ENCODE data around the gene CYP3A5. TPM values are rescaled to one million over a fixed set of nuclear protein-coding genes. Genes with fewer than 3 reads are reported as not detected.

Gene CYP3A5
- total and polyA plus RNA-seq, 2 of the 4 experiments (the other 2 are of a cell fraction): not detected

DNA sequence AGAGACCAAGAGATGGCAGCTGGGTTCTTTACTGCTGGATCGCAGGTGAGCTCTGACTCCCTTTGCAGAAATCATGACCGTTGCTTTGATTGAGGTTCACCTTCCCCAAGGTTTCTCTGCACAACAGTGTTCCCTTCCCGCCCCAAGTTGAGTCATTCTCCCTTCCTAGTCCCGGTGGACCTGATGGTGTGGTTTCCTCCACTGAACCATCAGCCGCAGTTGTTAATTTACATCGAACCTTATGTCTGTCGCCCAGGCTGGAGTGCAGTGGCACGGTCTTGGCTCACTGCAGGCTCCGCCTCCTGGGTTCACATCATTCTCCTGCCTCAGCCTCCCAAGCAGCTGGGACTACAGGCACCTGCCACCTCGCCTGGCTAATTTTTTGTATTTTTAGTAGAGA, 57.2 kb downstream of the CYP3A5 start:
- H3K4ac ChIP-seq (ENCODE audit: low read depth, low read length): no peak overlapping the region
- no peak overlapping the region for H3K9ac ChIP-seq (ENCODE audit: low read depth, low read length)
- peaks cover 25 to 52% of the 10 kb centered on the region in 2 experiments for H3K79me1 ChIP-seq (ENCODE audit: low read depth in 1 of 2, low read length in 2 of 2)
- H3K4me3 ChIP-seq (ENCODE audit: insufficient read depth, low read depth, low read length): no peak overlapping the region
- no peaks in the 10 kb centered on the region for H3K27me3 ChIP-seq (ENCODE audit: control insufficient read depth, insufficient read depth, low read length)
- no peak overlapping the region for H2AFZ ChIP-seq (replicated peaks; ENCODE audit: low read length, poor library complexity)
- H3K4me1 ChIP-seq (ENCODE audit: control insufficient read depth, insufficient read depth, low read length): no peaks in the 10 kb centered on the region
- no peaks in the 10 kb centered on the region; the same call in 1 of the 2 replicates for H3K9me1 ChIP-seq (ENCODE audit: insufficient read depth, low read length)
- peaks cover 63% of the 10 kb centered on the region for H3K36me3 ChIP-seq (ENCODE audit: control insufficient read depth, insufficient read depth, low read length)
- TF ChIP-seq RAD21 (IDR thresholded peaks at IDR 0.05; ENCODE audit: low read length) (no peak), FOS (IDR thresholded peaks at IDR 0.05; ENCODE audit: low read depth, low read length) (no peak), CEBPB (IDR thresholded peaks at IDR 0.05; ENCODE audit: low read depth, low read length) (no peak), BHLHE40 (IDR thresholded peaks at IDR 0.05; ENCODE audit: low read depth, low read length) (no peak), RCOR1 (IDR thresholded peaks at IDR 0.05; ENCODE audit: insufficient replicate concordance, low read length) (no peak), POLR2A (IDR thresholded peaks at IDR 0.05; ENCODE audit: low read depth, low read length) (no peak), RFX5 (IDR thresholded peaks at IDR 0.05; ENCODE audit: low read depth, low read length) (no peak), MXI1 (IDR thresholded peaks at IDR 0.05; ENCODE audit: borderline replicate concordance, low read depth, low read length) (no peak), NFE2L2 (IDR thresholded peaks at IDR 0.05; ENCODE audit: low read depth, low read length) (no peak), MAZ (IDR thresholded peaks at IDR 0.05; ENCODE audit: borderline replicate concordance, low read depth, low read length) (no peak), MAFK (IDR thresholded peaks at IDR 0.05; ENCODE audit: low read depth, low read length) (no peak), CHD1 (IDR thresholded peaks at IDR 0.05; ENCODE audit: low read depth, low read length) (no peak), SMC3 (IDR thresholded peaks at IDR 0.05; ENCODE audit: low read depth, low read length) (no peak)
- TF ChIP-seq, protein P1, sequence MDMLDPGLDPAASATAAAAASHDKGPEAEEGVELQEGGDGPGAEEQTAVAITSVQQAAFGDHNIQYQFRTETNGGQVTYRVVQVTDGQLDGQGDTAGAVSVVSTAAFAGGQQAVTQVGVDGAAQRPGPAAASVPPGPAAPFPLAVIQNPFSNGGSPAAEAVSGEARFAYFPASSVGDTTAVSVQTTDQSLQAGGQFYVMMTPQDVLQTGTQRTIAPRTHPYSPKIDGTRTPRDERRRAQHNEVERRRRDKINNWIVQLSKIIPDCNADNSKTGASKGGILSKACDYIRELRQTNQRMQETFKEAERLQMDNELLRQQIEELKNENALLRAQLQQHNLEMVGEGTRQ (IDR thresholded peaks at IDR 0.05; ENCODE audit: low read depth, low read length): no peak
- TF ChIP-seq, protein P2, sequence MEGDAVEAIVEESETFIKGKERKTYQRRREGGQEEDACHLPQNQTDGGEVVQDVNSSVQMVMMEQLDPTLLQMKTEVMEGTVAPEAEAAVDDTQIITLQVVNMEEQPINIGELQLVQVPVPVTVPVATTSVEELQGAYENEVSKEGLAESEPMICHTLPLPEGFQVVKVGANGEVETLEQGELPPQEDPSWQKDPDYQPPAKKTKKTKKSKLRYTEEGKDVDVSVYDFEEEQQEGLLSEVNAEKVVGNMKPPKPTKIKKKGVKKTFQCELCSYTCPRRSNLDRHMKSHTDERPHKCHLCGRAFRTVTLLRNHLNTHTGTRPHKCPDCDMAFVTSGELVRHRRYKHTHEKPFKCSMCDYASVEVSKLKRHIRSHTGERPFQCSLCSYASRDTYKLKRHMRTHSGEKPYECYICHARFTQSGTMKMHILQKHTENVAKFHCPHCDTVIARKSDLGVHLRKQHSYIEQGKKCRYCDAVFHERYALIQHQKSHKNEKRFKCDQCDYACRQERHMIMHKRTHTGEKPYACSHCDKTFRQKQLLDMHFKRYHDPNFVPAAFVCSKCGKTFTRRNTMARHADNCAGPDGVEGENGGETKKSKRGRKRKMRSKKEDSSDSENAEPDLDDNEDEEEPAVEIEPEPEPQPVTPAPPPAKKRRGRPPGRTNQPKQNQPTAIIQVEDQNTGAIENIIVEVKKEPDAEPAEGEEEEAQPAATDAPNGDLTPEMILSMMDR (conservative IDR thresholded peaks at IDR 0.05; ENCODE audit: low read depth, low read length): no peak
- no peak overlapping the region for H3K4me2 ChIP-seq (ENCODE audit: low read depth, low read length)
- POLR2A ChIA-PET (ENCODE audit: unreplicated experiment): no interaction called here
- BruUV-seq (replicated peaks): no TSS peak
- H3K56ac ChIP-seq (ENCODE audit: extremely low read depth, insufficient read depth, low read length): no peak overlapping the region
- DNase-seq (no peak), ATAC-seq (ENCODE audit: low read depth) (no peak)
- dilution Hi-C loops (cut with HindIII; ENCODE audit: low sequenced_read_pairs, unreplicated experiment) (no loop called here), in situ Hi-C loops (cut with MboI; ENCODE audit: low sequenced_read_pairs) (no loop called here), intact Hi-C loops (cut with micrococcal nuclease) (no loop called here)
- no peak overlapping the region for H4K91ac ChIP-seq (ENCODE audit: insufficient read depth, low read depth, low read length)
- 97% methylated on average over 4 of the region's 10 CpGs; no CpG with 5 or more reads in 1 of the 2 experiments for WGBS, 2 experiments (ENCODE audit: extremely low coverage in 2 of 2, insufficient read length in 1 of 2)
- H4K8ac ChIP-seq (ENCODE audit: low read depth in 2 of 2, low read length in 2 of 2): no peak overlapping the region
- no peak overlapping the region for H2AK5ac ChIP-seq (ENCODE audit: low read depth, low read length)
- H3K14ac ChIP-seq (replicated peaks; ENCODE audit: low read depth, low read length): no peak overlapping the region
- no peak overlapping the region for H3K23ac ChIP-seq (ENCODE audit: low read depth, low read length)
- H3K27ac ChIP-seq (ENCODE audit: insufficient read depth, low read length): no peak overlapping the region
- no peaks in the 10 kb centered on the region for H3K9me3 ChIP-seq (ENCODE audit: control insufficient read depth, insufficient read depth, low read length)
- H4K20me1 ChIP-seq (ENCODE audit: insufficient read depth, low read length): no peaks in the 10 kb centered on the region
- H2BK5ac ChIP-seq (ENCODE audit: low read depth, low read length, poor library complexity, severe bottlenecking): no peak overlapping the region
- CTCF ChIA-PET: no interaction called here
- H2BK120ac ChIP-seq (ENCODE audit: low read depth, low read length): no peak overlapping the region
- no peak overlapping the region for H2BK15ac ChIP-seq (ENCODE audit: low read depth, low read length)
- H2AK9ac ChIP-seq (replicated peaks; ENCODE audit: low read depth, low read length, poor library complexity): no peak overlapping the region
- H2BK20ac ChIP-seq (ENCODE audit: low read depth, low read length): no peak overlapping the region
- H4K5ac ChIP-seq (ENCODE audit: low read depth, low read length): no peak overlapping the region
- H3K18ac ChIP-seq (ENCODE audit: low read depth, low read length): no peak overlapping the region

All from IMR-90 (cell line).